Neural cell (in vitro differentiated cells): Measurements from ENCODE around the gene AGBL4. TPM values are rescaled to one million over a fixed set of nuclear protein-coding genes. Genes with fewer than 3 reads are reported as not detected.

Source experiments
- H2AFZ ChIP-seq: fragments of 200-600, 300-800 bp; sonication (generic), shearing (Covaris generic); 2 replicates; pipeline ENCODE4 v1.6.0; 2014; ENCODE audit warnings: low read depth, mild to moderate bottlenecking, antibody characterized with exemption, low read length, moderate library complexity
- H3F3A ChIP-seq: fragments of 200-600 bp; shearing (Covaris generic); 2 replicates; pipeline ENCODE4 v1.6.1; 2016; ENCODE audit warnings: mild to moderate bottlenecking, moderate library complexity, mixed read lengths, antibody characterized with exemption, low read length; ENCODE audit not compliant: insufficient read depth, poor library complexity, severe bottlenecking
- H3K27ac ChIP-seq: fragments of 200-600, 300-800 bp; sonication (generic), shearing (Covaris generic); 2 replicates; pipeline ENCODE4 v1.5.1; 2014; ENCODE audit warnings: mild to moderate bottlenecking, low read length, moderate library complexity
- H3K27me3 ChIP-seq: fragments of 300-800, 200-600 bp; sonication (generic), shearing (Covaris generic); 2 replicates; pipeline ENCODE4 v1.6.0; 2014; ENCODE audit warnings: mild to moderate bottlenecking, low read depth, low read length, moderate library complexity; ENCODE audit not compliant: insufficient read depth
- H3K36me3 ChIP-seq: fragments of 300-800, 200-600 bp; sonication (generic), shearing (Covaris generic); 2 replicates; pipeline ENCODE4 v1.5.1; 2014; ENCODE audit warnings: mild to moderate bottlenecking, antibody characterized with exemption, low read length, moderate library complexity; ENCODE audit not compliant: insufficient read depth
- H3K4me2 ChIP-seq: fragments of 300-800, 200-600 bp; sonication (generic), shearing (Covaris generic); 2 replicates; pipeline ENCODE4 v1.6.0; 2014; ENCODE audit warnings: mild to moderate bottlenecking, low read length
- H3K4me3 ChIP-seq: fragments of 300-800, 200-600 bp; sonication (generic), shearing (Covaris generic); 2 replicates; pipeline ENCODE4 v1.5.1; 2014; ENCODE audit warnings: mild to moderate bottlenecking, low read length, moderate library complexity
- H3K79me2 ChIP-seq: fragments of 200-600 bp; shearing (Covaris generic); replicated peaks from 2 replicates; pipeline ENCODE4 v1.6.0; 2014; ENCODE audit warnings: mild to moderate bottlenecking, low read length, moderate library complexity; ENCODE audit not compliant: insufficient read depth
- H3K9ac ChIP-seq: fragments of 300-800, 200-600 bp; sonication (generic), shearing (Covaris generic); 2 replicates; pipeline ENCODE4 v1.6.1; 2016; ENCODE audit warnings: mild to moderate bottlenecking, low read length, mixed read lengths
- H3K9me2 ChIP-seq: fragments of 200-600 bp; shearing (Covaris generic); 2 replicates; pipeline ENCODE4 v1.6.1; 2016; ENCODE audit warnings: mild to moderate bottlenecking, low read length, mixed read lengths; ENCODE audit not compliant: insufficient read depth
- H3K9me3 ChIP-seq: fragments of 200-600, 300-800 bp; sonication (generic), shearing (Covaris generic); 2 replicates; pipeline ENCODE4 v1.6.1; 2016; ENCODE audit warnings: mild to moderate bottlenecking, mixed run types, low read length, moderate library complexity, mixed read lengths
- H4K20me1 ChIP-seq: fragments of 200-600 bp; shearing (Covaris generic); 2 replicates; pipeline ENCODE4 v1.6.1; 2016; ENCODE audit warnings: mild to moderate bottlenecking, mixed run types; ENCODE audit not compliant: insufficient read depth
- EP300 ChIP-seq: fragments of 450-650 bp; conservative IDR thresholded peaks from 2 replicates; pipeline ENCODE4 v1.6.1; 2014; ENCODE audit warnings: antibody characterized with exemption, mild to moderate bottlenecking, moderate library complexity; ENCODE audit not compliant: poor library complexity, severe bottlenecking
- EZH2 ChIP-seq: fragments of 200-600, 300-800 bp; shearing (Covaris generic), sonication (generic); IDR thresholded peaks from 2 replicates; pipeline ENCODE4 v1.6.1; 2014; ENCODE audit warnings: antibody characterized with exemption, low read length, borderline replicate concordance, mild to moderate bottlenecking; ENCODE audit not compliant: insufficient read depth, poor library complexity, severe bottlenecking
- MXI1 ChIP-seq: fragments of 450-650 bp; conservative IDR thresholded peaks from 2 replicates; pipeline ENCODE4 v1.6.1; 2014; ENCODE audit warnings: antibody characterized with exemption, mild to moderate bottlenecking; ENCODE audit not compliant: poor library complexity, severe bottlenecking
- POLR2AphosphoS5 ChIP-seq: IDR thresholded peaks from 2 replicates; pipeline ENCODE4 v1.6.1; 2012
- RAD21 ChIP-seq: fragments of 450-650 bp; conservative IDR thresholded peaks from 2 replicates; pipeline ENCODE4 v1.6.1; 2014; ENCODE audit warnings: antibody characterized with exemption, mild to moderate bottlenecking, moderate library complexity
- REST ChIP-seq: IDR thresholded peaks from 2 replicates; pipeline ENCODE4 v1.6.1; 2012; ENCODE audit warnings: borderline replicate concordance
- SMC3 ChIP-seq: fragments of 450-650 bp; conservative IDR thresholded peaks from 2 replicates; pipeline ENCODE4 v1.6.1; 2014; ENCODE audit warnings: antibody characterized with exemption, mild to moderate bottlenecking, moderate library complexity; ENCODE audit not compliant: poor library complexity
- TAF1 ChIP-seq: IDR thresholded peaks from 2 replicates; pipeline ENCODE4 v1.6.1; 2012; ENCODE audit warnings: low read depth
- polyA plus RNA-seq: library from polyadenylated mRNA; depleted of rRNA; stranded (reverse); fragments of >200 nt; gene quantifications from 2 replicates; pipeline ENCODE4 v1.2.3, GENCODE V29; 2014
- TF ChIP-seq, protein P1 (sequence below): fragments of 450-650 bp; IDR thresholded peaks from 2 replicates; pipeline ENCODE4 v1.5.1; 2014; ENCODE audit warnings: antibody characterized with exemption, mild to moderate bottlenecking, moderate library complexity; ENCODE audit not compliant: poor library complexity, severe bottlenecking

The AGBL4 gene
- polyA plus RNA-seq, 1 donor from 2014 or later: 1.3 TPM

DNA sequence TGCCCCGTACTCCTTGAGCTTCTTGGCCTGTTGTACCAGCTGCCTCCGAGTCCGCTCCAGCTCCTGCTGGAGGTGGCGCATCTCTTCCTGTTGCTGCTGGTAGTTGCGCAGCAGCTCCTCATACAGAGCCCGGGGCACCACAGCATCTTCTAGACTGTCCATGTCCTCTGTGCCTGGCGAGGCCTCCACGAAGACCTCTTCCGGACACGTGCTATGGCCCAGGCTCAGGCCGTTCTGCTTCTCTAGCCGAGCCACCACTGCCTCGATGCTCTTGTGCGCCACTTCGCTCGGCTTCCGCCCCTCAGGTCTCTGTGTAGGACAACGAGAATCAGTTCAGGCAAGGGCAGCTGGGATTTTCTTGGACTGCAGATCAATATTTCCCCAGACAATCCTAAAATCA lies 1264.8 kb downstream of the AGBL4 start:
- Histone ChIP-seq H2AFZ (no peak overlapping the region), H3K36me3 (peaks cover 18% of the 10 kb centered on the region), H3K4me3 (no peak overlapping the region), H3K9ac (no peak overlapping the region), H3K9me2 (no peaks in the 10 kb centered on the region), H3K4me2 (no peak overlapping the region), H3F3A (no peaks in the 10 kb centered on the region), H3K27me3 (no peaks in the 10 kb centered on the region), H3K79me2 (peaks cover 5% of the 10 kb centered on the region), H3K9me3 (no peaks in the 10 kb centered on the region), H3K27ac (no peak overlapping the region), H4K20me1 (no peaks in the 10 kb centered on the region)
- TF ChIP-seq MXI1 (no peak), POLR2AphosphoS5 (no peak), REST (no peak), TAF1 (no peak), EP300 (no peak), RAD21 (no peak), SMC3 (no peak), EZH2 (no peak)
- TF ChIP-seq, protein P1, sequence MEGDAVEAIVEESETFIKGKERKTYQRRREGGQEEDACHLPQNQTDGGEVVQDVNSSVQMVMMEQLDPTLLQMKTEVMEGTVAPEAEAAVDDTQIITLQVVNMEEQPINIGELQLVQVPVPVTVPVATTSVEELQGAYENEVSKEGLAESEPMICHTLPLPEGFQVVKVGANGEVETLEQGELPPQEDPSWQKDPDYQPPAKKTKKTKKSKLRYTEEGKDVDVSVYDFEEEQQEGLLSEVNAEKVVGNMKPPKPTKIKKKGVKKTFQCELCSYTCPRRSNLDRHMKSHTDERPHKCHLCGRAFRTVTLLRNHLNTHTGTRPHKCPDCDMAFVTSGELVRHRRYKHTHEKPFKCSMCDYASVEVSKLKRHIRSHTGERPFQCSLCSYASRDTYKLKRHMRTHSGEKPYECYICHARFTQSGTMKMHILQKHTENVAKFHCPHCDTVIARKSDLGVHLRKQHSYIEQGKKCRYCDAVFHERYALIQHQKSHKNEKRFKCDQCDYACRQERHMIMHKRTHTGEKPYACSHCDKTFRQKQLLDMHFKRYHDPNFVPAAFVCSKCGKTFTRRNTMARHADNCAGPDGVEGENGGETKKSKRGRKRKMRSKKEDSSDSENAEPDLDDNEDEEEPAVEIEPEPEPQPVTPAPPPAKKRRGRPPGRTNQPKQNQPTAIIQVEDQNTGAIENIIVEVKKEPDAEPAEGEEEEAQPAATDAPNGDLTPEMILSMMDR: no peak

DNA sequence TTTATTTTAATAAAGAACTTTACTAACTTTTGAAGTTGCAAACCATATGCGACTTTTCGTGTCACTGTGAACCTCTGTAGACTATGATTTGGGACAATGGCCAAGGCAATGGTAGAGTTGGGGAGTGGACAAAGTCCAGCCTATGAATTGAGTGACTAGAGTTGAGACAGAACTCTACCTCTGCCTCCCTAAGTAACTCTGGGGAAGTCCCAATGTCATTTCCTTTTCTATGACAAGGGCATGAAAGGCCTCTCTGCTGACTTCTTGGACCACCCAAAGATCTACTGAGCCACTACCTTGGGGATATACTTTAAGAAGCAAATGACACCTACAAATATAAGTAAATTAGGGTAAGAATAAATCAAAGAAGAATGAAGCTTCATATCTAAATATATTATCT lies 1266.4 kb downstream of the AGBL4 start:
- Histone ChIP-seq H3F3A (no peaks in the 10 kb centered on the region), H3K9me2 (no peaks in the 10 kb centered on the region), H3K4me3 (no peak overlapping the region), H3K9me3 (no peaks in the 10 kb centered on the region), H3K79me2 (peaks cover 5% of the 10 kb centered on the region), H2AFZ (no peak overlapping the region), H3K27me3 (no peaks in the 10 kb centered on the region), H3K27ac (no peak overlapping the region), H4K20me1 (no peaks in the 10 kb centered on the region), H3K4me2 (no peak overlapping the region), H3K9ac (no peak overlapping the region), H3K36me3 (peaks cover 20% of the 10 kb centered on the region)
- TF ChIP-seq SMC3 (no peak), REST (no peak)
- TF ChIP-seq, protein P1: no peak
